Stimulated activated CD4-positive, alpha-beta T cell treated with anti-CD3 and anti-CD28 coated beads, Interleukin-4, amount 100 ng/mL, for 24 hours (primary cell): ENCODE data around the gene ATF4.

Source experiments
- DNase-seq: peaks from one replicate; pipeline ENCODE4 v3.0.0-alpha.2; 2020

Gene ATF4

DNA sequence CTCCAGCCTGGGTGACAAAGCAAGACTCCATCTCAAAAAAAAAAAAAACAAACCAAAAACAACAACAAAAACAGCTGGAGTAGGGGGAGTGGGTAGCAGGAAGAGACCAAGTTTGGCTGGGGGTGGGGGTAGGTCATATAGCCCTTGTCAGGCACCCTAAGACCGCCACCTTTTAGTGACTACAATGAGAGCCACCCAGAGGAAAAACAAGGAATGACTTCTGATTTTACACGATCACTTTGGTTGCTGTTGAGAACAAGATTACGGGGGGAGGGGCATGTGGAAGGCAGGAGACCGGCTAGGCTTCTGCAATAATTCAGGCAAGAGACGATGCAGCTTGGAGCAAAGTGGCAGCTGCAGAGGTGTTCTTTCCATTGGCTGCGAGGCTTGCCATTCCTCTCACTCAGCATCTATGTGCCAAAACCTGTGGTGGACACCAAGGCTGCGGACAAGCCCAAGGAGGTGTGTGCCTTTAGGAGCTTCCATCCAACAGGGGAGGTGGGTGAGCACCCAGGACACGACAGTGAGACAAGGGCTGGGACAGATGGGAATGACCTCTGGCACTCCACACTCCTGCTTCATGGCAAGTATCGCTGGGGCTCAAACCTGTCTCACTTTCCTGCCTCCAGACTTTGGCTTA is 10.4 kb downstream of the ATF4 start:
- DNase-seq = no peak

DNA sequence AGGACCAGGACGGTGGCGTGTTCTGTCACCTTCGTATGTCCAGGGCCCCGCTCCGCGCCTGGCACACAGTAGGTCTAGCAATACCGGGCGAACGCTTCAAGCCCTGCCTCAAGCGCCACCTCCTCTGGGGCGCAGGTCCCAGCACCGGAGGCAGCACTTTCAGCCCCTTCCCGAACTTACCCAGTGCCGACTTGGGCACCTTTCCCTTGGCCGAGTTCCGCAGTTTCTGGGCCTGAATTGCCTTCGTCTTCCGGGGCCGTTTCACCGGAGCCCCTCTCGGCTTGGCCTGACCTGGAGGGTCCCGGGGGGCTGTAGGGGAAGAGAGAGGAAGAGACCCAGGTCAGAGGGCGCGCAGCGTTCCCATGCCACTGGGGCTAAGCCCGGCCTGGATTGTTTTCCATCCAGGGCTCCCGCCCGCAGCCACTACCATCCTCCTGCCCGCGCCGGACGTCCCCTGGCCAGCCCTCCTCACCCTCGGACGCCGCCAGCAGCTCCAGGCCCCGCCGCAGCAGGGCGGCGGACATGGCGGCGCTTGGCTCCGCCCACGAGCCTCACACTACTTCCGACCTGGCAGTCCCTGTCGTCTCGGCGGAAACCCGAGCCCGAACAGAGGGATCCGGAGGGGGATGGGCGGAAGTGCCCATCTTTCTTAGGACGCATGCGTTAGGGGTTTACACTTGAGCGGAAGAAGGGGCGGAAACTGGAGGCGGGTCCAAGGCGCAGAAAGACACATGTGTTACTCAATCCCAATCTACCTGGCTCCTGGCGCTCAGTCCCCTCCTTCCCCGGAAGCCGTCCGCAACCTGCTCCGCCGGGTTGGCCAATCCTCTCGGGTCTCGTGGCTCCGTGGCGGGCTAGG is 12.1 kb downstream of the ATF4 start, which contains the start of gene RPS19BP1:
Gene RPS19BP1, minus strand, starts transcription at position 534 of the 859 bp plus-strand sequence. Its CDS starts 10 bp downstream, at position 524.
- peak; percentile 100 for DNase-seq

DNA sequence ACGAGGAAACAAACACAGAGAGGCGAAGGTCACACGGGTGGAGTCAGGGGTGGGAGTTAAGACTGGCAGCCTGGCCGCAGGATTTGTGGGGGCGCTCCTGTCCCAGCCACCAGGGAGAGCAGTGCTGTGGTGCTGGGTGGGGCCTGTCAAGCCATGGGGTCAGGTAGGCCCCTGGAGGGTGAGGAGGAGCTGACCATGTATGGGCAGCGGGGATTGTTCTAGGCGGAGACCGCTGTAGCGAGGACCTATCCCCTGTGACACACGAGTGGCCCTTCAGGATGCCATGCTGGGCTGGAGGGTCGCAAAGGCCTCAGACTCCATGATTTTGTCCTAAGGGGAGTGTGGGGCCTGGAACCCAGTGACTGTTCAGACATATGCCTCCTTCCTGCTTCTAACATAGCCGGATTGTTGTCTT is 13.7 kb downstream of the ATF4 start:
- no peak for DNase-seq

DNA sequence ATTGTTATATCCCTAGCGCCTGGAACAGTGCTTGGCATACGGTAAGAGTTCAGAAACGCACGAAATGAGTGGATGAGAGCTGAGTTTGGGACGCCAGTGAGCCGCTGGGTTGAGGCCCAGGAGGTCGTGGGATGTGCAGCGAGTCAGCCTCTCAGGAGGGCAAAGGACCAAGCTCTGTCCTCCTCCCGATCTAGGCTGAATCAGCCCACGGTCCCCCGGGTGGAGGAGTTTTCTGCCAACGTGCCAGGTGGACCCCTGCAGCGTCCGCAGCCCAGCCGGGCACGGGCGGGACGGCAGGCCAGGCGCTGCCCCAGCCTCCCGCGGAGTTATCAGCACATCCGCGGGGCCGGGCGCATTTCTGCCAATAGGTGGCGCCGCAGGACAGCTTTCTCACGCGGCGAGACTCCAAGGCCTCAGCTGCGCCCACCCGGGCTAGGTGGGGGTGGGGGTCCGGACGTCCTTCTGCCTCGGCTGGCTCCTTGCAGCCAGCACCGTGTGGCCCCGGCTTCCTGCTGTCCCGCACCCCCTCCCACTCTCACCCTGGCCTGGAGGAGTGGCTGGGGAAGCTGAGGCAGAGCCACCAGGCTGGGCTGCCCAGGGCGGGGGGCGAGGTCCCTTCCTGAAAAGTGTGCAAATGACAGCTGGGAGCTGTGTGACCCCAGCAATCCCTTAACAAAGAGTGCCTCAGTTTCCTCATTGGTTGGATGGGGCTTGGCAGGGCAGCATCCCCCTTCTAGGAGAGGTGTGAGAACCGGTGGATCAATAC is 14.4 kb downstream of the ATF4 start:
- peak; percentile 87 for DNase-seq

DNA sequence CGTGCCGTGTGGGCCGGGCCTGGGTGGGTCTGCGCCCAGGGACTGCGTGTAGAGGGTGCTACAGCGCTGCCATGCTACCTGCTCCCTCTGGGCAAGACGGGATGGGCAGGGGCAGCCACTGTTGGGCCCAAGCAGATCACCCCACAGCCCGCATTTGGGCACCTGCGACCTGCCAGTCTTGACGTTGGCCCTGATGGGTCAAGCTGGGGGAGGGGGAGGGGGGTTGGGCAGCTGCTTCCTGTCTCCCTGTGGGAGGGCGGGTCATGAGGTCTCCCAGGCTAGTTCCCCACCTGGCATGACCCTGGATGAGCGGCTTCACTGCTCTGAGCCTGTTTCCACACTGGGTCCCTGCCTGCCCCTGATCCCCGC is 15.0 kb downstream of the ATF4 start:
- DNase-seq = no peak

DNA sequence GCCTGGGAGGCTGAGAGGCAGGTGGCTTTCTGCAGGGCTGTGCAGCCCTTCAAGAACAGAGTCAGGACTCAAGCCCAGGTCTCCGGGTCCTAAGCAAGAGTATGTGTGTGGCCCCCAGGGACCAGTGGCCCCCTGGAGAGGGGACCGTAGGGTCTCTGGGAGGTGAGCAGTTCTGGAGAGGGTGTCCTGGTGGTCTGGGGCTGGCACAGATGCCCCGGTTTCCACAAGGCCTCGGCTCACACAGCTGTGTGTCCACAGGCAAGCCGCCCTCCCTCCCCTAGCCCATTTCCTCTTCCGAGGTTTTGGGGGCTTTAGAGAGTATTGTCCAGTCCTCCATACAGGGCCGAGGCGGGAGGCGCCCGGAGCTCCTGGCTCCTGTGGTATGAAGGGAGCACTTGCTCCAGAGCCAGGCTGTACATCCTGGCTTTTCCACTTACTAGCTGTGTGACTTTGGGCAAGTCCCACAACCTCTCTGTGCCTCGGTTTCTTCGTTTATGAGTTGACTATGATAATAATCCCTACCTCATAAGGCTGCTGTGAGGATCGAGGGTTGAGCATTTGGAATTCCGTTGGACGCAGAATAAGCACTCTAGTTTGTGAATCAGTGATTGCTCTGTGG is 15.6 kb downstream of the ATF4 start:
- DNase-seq = no peak

DNA sequence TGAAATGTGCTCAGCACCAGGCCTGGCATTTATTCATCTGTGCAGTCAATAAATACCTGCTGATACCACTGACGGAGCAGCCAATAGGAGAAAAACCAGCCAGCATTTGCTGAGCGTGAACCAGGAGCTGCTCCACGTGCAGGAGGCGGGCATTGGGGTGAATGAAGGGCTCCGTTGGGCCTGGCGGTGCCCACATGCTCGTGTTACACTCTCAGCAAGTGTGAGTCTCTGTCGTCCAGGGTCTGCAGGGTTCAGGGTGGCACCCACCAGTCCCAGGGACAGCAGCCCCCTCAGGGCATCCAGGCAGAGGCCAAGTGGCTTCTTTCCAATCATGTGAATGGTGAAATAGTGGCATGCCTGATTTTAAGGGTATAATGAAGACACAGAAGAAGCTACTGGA is 16.3 kb downstream of the ATF4 start:
- no peak for DNase-seq

DNA sequence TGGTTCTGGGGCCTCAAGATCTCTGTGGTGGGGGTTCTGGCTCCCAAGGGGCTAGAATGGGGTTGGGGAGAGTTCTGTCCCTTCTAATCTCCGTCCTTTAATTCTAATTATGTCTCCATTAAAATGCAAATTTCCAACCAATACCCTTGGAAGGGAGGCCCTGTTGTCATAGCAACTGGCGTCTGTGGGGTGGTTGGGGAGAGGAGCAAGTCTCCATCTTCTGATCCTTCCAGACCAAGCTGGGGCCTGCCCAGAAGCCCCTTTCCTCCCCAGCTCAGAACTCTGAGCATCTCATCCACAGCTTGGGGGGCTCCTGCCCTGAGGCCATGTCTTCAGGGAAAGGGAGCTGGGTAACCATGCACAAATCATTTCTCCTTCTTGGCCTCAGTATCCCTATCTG is 17.6 kb downstream of the ATF4 start:
- no peak for DNase-seq

DNA sequence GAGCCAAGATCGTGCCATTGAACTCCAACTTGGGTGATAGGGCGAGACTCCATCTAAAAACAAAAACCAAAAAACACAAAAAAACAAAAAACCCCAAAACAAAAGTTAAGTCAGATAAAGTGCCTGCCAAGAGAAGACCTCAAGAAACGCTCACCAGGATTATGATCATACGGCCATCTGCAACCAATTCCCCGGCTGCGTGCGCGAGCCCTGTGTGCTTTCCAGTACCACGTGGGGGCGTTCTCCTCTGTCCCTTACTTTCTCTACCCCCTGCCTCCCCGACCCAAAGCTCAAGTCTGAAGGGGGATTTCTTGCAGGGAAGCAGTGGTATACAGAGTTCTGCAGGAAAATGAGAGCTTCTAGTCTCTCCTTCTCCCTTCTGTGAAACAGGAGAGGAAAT is 22.7 kb downstream of the ATF4 start:
- DNase-seq = no peak

DNA sequence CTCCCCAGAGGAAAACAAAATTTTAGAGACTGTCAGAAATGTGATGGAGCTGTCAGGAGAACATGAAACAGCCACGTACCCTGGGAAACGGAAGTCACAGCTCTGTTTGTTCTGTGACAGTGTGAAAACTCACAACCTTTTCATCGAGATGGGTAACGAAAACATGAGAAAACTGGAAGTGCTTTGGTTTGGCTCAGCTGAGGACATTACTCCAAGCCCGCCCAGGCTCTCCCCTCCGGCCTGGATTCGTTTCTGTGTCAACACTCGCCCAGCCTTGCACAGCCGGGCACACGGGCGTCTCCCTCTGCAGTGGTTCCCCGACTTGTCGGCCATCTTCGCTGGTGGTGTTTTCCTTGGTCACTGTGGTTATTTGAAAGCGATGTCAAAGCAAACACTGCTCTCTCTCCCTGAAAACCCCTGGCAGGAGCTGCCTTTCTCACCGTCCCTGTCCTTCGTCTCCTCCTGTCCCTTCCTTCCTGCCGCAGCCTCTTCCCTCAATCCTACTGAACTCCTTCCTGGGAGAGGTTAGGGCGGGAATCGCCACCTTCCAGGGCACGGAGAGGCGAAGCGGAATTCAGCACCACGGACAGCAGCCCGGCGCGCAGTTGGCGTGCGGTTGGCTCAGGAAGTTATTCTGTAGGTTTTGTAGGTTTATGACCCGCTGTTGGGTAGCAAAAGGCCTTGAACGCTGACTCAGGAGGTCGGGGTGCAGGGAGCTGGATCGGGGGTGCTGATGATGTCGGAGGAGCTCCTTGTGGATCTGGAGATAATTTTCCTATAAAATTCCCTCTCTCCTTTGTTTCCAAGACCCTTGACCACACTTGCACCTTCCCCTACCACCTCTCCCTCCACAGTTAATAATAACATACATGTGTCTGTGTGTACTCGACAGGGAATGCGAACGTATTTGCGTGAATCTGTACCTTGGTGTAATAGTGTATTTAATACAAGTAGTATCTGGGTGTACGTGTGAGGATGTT is 25.3 kb downstream of the ATF4 start:
- peak; percentile 71 for DNase-seq

DNA sequence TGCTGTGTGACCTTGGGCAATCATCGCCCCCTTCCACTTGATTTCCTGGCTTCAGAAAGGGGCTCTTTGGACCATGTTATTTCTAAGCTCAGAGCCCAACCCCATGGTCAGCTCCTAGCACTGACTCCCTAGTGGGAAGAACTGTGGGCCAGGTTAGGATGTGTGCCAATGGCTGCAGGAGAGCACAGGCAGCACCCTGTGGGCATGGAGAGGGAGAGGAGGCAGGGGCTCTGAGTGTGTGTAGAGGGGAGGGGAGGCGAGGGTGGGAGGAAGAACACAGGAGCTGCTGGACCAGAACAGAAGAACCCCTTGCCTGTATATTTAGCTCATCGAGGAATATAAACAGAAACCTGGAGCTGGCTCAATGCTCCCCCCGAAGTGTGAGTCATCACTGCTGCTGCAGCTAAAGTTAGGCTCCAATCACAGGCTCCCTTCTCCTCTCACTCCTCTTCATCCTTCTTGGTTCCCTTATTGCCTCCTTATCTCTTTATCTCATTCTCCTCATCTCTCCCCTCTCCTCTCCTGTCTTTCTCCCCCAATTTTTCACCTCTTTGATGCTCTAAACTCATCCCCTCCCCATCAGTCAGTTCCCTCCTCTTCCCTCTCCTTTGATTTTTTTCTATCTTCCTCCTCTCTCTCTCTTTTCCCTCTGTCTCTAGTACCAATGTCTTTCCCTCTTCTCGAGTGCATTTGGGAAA is 26.7 kb downstream of the ATF4 start:
- DNase-seq = no peak

DNA sequence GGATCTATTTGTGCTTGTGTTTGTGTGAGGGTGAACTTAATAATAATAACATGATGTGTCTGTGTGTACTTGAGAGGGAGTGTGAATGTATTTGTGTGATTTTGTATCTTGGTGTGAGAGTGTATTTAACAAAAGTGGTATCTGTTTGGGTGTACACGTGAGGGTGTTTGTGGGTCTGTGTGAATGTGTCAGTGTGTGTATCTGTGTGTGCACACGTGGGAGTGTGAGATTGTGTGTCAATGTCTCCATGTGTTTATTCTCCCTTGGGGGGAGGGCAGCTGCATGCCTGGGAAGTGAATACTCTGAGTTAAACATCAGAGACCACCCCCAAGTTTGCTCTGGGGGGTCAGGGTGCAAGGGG is 27.2 kb downstream of the ATF4 start:
- no peak for DNase-seq

DNA sequence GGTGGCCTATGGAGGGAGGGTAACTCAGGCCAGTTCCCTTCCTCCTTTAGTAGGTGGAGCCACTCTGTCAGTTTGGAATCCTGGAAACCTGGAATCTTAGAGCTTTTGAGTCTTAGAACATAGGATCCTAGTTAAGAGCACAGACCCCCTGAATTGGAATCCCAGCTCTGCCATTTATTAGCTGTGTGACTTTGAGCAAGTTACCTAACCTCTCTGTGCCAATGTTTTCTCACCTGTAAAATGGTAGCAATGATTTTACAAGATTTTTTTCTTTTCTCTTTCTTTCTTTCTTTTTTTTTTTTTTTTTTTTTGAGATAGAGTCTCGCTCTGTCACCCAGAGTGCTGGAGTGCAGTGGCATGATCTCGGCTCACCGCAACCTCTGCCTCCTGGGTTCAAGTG is 33.1 kb downstream of the ATF4 start:
- no peak for DNase-seq

DNA sequence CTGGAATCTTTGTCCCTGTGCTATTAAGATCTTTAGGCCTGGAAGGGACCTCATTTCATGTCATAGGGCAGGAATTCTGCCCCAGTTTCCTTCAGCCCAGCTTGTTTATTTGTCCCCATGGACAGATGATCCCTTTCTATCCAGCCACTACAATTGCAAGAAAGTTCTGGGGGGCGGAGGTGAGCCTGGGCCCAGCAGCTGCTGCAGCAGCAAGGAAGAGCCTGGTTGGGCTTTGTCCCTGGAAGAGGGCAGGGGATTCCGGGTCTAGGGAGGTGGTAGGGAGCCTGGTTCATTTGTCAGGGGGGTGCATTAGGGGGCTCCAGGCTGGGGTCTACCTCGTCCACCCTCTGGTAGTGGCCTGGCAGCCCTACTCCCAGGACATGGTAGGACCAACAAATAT is 33.8 kb downstream of the ATF4 start:
- DNase-seq = no peak

DNA sequence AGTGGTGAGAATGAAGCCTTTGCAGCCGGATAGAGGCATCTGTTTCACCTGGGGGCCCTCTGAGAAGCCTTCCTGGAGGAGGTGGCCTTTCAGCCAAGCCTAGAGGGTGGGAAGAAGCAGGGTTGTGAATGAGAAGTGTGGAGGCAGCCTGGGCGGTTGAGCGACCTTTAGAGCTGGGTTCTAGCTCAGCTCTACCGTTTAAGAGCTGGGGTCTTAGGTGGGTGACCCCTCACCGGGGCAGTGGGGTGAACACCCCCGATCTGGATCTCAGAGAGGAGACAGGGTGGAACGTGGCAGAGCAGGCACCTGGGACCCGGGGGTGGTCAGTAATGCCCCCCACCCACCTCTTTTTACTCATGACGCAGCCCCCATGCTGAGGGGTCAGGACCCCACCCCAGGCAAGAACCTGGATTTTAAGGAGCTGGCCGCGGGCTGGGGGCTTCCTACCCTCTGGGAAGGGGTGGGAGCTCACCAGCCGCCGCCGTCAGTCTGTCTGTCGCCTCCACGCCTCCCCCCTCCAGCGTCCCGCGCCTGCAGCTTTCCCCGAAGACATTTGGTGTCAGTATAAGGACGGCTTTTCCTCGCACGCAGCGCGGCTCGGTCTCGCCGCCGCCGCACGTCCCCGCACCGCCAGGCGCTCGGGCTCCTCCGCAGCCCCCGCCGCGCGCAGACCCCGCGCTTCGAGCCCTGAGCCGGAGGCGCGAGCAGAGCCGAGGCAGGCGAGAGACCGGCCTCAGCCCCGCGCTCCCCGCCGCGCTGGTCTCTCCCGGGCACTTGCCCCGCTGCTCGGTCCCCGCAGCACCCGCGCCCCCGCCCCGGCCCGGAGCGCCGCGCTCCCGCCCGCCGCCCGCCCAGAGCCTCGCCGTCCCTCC is 36.8 kb downstream of the ATF4 start:
- peak; percentile 47 for DNase-seq

DNA sequence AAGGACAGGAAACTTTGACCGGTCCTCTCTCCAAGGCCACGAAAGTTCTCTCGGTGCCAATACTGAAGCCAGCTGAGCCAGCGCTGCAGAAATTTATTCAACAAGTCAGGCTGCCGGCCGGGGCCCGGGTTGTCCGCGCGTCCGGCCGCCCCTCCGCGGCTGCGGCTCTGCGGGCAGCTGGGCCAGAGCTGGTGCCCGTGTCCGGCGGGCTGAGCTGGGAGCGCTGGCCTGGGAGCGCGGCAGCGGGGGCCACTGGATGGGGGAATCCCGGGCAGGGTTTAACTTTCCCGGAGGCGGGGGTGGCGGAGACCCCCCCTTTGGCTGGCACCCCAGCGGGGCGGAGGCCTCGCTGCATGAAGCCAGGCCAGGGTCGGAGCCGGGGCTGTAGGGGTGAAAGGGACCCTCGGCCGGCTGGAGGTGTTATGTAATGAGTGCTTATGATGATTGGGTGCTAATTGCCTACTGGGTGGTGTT is 37.9 kb downstream of the ATF4 start:
- DNase-seq = no peak

DNA sequence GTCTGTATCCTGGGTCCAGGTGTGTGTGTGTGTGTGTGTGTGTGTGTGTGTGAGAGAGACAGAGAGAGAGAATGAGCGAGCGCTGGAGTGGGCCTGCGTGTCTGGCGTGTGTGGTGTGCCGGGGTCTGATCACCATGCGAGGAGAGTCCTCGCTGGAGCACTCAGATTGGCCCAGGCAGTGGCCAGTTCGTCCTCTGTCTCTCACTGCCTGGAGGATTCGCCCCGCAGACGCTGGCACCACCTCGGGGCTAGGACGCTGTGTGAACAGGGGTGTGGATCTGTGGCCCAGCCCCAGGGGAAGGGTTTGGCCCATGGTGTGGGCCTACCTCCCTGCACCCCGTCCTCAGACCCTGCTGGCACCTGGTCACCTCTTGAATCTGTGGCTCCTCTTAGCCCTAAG is 38.6 kb downstream of the ATF4 start:
- no peak for DNase-seq

DNA sequence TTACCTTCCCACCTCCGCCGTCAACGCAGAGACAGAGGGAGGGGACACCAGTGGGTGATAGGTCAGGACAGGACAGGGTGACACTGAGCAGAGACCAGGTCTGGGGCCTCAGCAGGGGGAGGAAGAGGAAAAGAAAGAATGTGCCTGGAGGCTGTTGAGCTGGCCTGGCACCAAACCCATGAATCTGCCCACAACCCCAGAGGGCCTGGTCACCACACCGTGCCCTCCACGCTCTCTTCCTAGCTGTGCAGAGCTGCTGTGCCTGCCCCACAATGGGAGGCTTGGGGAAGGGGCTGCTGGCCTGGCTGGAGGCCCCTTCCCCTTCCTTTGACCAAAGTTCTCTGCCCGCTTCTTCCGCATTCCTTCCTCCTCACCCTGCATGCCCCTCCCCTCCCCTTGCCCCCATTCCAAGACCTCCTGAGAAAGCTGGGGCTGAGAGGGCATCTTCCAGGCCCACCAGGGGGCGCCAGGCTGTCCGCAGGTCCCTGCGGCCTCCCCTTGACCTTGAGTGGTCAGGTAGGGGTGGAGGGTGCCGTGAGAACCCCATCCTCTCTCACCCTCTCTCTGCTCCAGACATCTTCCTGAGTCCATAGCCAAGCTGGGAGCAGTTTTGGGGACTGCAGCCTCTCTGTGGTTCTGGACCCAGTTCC is 39.2 kb downstream of the ATF4 start:
- no peak for DNase-seq

DNA sequence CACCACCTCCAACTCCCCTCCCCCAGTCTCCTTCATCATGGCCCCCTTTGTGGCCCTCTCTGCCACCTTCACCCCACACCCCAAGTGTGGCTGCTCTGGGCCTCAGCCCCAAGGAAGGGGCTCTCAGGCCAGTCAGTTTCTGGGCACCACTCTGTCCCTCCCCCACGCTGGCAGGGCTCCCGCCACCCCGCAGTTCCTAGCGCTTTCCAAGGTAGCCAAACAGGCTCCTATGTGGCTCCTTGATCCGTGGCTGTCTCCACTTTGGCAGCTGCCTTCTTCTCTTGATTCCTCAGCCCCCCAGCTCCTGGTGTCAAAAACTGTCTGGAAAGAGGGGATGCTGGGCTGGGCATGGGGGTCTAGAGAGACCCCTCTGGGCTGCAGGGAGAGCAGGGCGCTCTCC is 39.8 kb downstream of the ATF4 start:
- DNase-seq = no peak
